Hindlimb muscle (tissue), 1 donor: ENCODE data around the gene GPT2. TPM values are rescaled to one million over a fixed set of nuclear protein-coding genes. Genes with fewer than 3 reads are reported as not detected.
A peak's percentile ranks its signal among the peaks of the same experiment; 100 is the strongest.

Source experiments
- DNase-seq: peaks from one replicate; pipeline ENCODE4 v3.0.0-alpha.2; 2013
- polyA plus RNA-seq: library from polyadenylated mRNA; unstranded; fragments of 120-200 nt; gene quantifications from one replicate; pipeline ENCODE4 v1.2.1, GENCODE V29; 2013; ENCODE audit not compliant: insufficient read length

Gene GPT2
- polyA plus RNA-seq, result 37.1 TPM

- DNase-seq, result peak; percentile 95
Observed at GRCh38 chr16:46883690-46884512, at the start of gene GPT2. Gene GPT2 (plus strand): TSS chr16:46884362. CDS start chr16:46884716, 354 bp downstream.

GRCh38 chr16:46836534-46837530, 47.3 kb upstream of the GPT2 start:
- no peak for DNase-seq

- DNase-seq, result no peak
Observed at GRCh38 chr16:46839986-46840443, 44.1 kb upstream of the GPT2 start.

GRCh38 chr16:46842192-46842895, 41.8 kb upstream of the GPT2 start:
- DNase-seq, result no peak

- DNase-seq, result no peak
Observed at GRCh38 chr16:46843898-46844642, 40.1 kb upstream of the GPT2 start.

GRCh38 chr16:46844771-46845170, 39.4 kb upstream of the GPT2 start:
- no peak for DNase-seq

GRCh38 chr16:46845952-46846351, 38.2 kb upstream of the GPT2 start:
- no peak for DNase-seq

- no peak for DNase-seq
Observed at GRCh38 chr16:46848768-46849764, 35.1 kb upstream of the GPT2 start.

GRCh38 chr16:46850619-46851555, 33.3 kb upstream of the GPT2 start:
- DNase-seq, result no peak

- no peak for DNase-seq
Observed at GRCh38 chr16:46852130-46852529, 32.0 kb upstream of the GPT2 start.

- DNase-seq, result peak; percentile 75
Observed at GRCh38 chr16:46853713-46854443, 30.3 kb upstream of the GPT2 start.

- no peak for DNase-seq
Observed at GRCh38 chr16:46854846-46855245, 29.3 kb upstream of the GPT2 start.

GRCh38 chr16:46855389-46855788, 28.8 kb upstream of the GPT2 start:
- no peak for DNase-seq

- peak; percentile 35 for DNase-seq
Observed at GRCh38 chr16:46857368-46857945, 26.7 kb upstream of the GPT2 start.

- no peak for DNase-seq
Observed at GRCh38 chr16:46858151-46858550, 26.0 kb upstream of the GPT2 start.

GRCh38 chr16:46859719-46860152, 24.4 kb upstream of the GPT2 start:
- DNase-seq, result no peak

- no peak for DNase-seq
Observed at GRCh38 chr16:46862555-46863447, 21.4 kb upstream of the GPT2 start.
